Activated T-helper 9 cell treated with anti-CD3 and anti-CD28 coated beads, Interleukin-2, amount 50 U/mL, for 16 hours (primary cell): ENCODE data around the gene SGPL1.
"Not testable (repeated sequence)": the region's sequence is repeated elsewhere in the genome, so short reads cannot be mapped to it uniquely, and the experiment has no call there.

Experiments used
- DNase-seq: peaks from one replicate; pipeline ENCODE4 v3.0.0-alpha.2; 2020; ENCODE audit warnings: low read depth

Gene SGPL1

GRCh38 chr10:70843776-70844489 lies 28.2 kb downstream of the SGPL1 start:
- DNase-seq = no peak

- DNase-seq = no peak
Observed at GRCh38 chr10:70845256-70845655, 29.5 kb downstream of the SGPL1 start.

GRCh38 chr10:70845816-70846215 lies 30.1 kb downstream of the SGPL1 start:
- no peak for DNase-seq

- no peak for DNase-seq
Observed at GRCh38 chr10:70846795-70847194, 31.0 kb downstream of the SGPL1 start.

- DNase-seq = no peak
Observed at GRCh38 chr10:70847659-70848360, 32.1 kb downstream of the SGPL1 start.

GRCh38 chr10:70849582-70850016 lies 33.9 kb downstream of the SGPL1 start:
- DNase-seq = no peak

- DNase-seq = no peak
Observed at GRCh38 chr10:70850097-70850496, 34.3 kb downstream of the SGPL1 start.

- no peak for DNase-seq
Observed at GRCh38 chr10:70851597-70852475, 36.1 kb downstream of the SGPL1 start.

GRCh38 chr10:70853038-70853437 lies 37.3 kb downstream of the SGPL1 start:
- no peak for DNase-seq

- DNase-seq = no peak
Observed at GRCh38 chr10:70853457-70853856, 37.7 kb downstream of the SGPL1 start.

- no peak for DNase-seq
Observed at GRCh38 chr10:70856454-70856853, 40.7 kb downstream of the SGPL1 start.

GRCh38 chr10:70858759-70859158 lies 43.0 kb downstream of the SGPL1 start:
- no peak for DNase-seq

GRCh38 chr10:70861495-70862197 lies 45.9 kb downstream of the SGPL1 start:
- DNase-seq = not testable (repeated sequence)

GRCh38 chr10:70863470-70864160 lies 47.9 kb downstream of the SGPL1 start:
- DNase-seq = no peak

GRCh38 chr10:70864935-70865334 lies 49.2 kb downstream of the SGPL1 start:
- DNase-seq = no peak

- DNase-seq = no peak
Observed at GRCh38 chr10:70866424-70866823, 50.7 kb downstream of the SGPL1 start.

GRCh38 chr10:70872291-70872690 lies 56.5 kb downstream of the SGPL1 start:
- DNase-seq = no peak

- no peak for DNase-seq
Observed at GRCh38 chr10:70874061-70874460, 58.3 kb downstream of the SGPL1 start.

GRCh38 chr10:70879207-70879606 lies 63.5 kb downstream of the SGPL1 start:
- DNase-seq = no peak

- peak; percentile 52 for DNase-seq
Observed at GRCh38 chr10:70880077-70880534, 64.4 kb downstream of the SGPL1 start.

- no peak for DNase-seq
Observed at GRCh38 chr10:70884741-70885140, 69.0 kb downstream of the SGPL1 start.
